T-helper 9 cell (primary cell): Measurements from ENCODE around the gene BTBD10.

ENCODE experiments used
- DNase-seq: peaks from one replicate; pipeline ENCODE4 v3.0.0-alpha.2; 2020

Gene BTBD10

DNA sequence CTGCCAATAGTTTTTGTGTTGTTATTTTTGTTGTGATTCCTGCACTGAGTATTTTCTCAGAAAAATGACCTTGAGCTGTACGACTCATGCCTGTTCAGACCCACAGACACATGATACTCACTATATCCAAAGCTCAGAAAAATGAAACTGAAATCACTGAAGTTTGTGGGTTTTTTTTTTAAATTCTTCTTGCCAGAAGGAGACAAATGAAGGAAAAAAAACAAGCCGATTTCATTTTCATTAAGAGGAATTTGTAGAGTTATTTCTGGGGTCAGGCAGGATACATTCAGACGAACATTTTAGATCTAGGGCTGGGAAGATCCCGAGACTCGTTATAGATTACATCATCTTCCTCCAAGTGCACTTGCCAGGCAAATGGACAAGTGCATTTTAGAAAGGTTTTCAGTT is 125.0 kb downstream of the BTBD10 start:
- DNase-seq: no peak
